ENCODE measurements around the gene NUDT6.

Gene NUDT6

DNA sequence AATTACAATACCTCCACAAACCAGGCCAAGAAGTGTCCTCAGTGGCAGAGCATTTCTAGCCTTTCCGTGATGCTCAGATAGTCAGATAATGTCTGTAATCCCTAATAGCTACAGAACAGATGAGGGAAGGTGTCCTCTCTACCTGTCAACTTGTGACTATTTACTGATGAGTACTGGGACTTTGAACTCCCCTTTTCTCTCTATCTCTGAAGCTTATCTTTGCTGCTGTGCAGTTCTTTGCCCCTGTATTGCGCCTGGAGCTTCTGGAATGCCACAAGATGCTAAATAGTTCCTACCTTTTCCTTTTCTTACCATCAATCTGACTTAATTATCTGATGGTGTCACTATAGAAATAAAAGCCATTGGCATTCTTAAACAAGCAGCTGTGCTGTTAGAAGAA, 65.2 kb downstream of the NUDT6 start:
- Histone ChIP-seq H3K4me2 (ENCODE audit: low read depth, low read length, poor library complexity, severe bottlenecking) (no peak overlapping the region), H3K27ac (ENCODE audit: low read depth, low read length) (no peak overlapping the region), H4K20me1 (ENCODE audit: low read depth, low read length) (no peaks in the 10 kb centered on the region)

DNA sequence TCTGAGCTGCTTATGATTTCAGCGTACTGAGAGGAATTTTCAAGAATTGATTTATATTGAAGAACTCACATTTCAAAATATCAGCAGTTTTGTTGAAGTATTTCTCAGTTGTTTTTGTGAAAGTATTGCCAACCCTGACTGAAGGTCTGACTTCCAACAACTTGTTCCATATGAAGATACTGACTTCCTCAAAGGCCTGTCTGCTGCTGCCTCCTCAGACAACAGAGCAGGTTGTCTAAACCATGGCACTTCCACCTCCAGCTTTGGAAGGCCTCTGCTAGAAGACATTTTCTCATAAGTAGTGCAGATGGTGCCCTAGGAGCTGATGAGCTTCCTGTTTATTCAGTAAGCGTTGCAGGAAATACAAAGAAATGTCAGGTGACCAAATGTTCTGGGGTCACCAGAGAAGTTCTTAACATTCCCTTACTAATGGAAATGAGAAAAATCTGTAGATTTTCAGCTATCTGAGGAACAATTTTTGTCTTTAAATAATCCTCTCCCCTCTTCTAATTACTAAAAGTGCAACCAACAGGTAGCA, 67.0 kb downstream of the NUDT6 start:
- H3K9me2 ChIP-seq (replicated peaks; ENCODE audit: insufficient read depth, low read length) = no peaks in the 10 kb centered on the region
- H3K79me2 ChIP-seq (ENCODE audit: insufficient read depth, low read length) = no peaks in the 10 kb centered on the region
- H3K9ac ChIP-seq (ENCODE audit: low read length) = no peak overlapping the region
- no peak overlapping the region for H3K4me3 ChIP-seq (ENCODE audit: insufficient read depth, low read length, poor library complexity, severe bottlenecking)
- TF ChIP-seq EZH2phosphoT487 (conservative IDR thresholded peaks at IDR 0.05; ENCODE audit: low read length) = no peak
- TF ChIP-seq, protein P1, sequence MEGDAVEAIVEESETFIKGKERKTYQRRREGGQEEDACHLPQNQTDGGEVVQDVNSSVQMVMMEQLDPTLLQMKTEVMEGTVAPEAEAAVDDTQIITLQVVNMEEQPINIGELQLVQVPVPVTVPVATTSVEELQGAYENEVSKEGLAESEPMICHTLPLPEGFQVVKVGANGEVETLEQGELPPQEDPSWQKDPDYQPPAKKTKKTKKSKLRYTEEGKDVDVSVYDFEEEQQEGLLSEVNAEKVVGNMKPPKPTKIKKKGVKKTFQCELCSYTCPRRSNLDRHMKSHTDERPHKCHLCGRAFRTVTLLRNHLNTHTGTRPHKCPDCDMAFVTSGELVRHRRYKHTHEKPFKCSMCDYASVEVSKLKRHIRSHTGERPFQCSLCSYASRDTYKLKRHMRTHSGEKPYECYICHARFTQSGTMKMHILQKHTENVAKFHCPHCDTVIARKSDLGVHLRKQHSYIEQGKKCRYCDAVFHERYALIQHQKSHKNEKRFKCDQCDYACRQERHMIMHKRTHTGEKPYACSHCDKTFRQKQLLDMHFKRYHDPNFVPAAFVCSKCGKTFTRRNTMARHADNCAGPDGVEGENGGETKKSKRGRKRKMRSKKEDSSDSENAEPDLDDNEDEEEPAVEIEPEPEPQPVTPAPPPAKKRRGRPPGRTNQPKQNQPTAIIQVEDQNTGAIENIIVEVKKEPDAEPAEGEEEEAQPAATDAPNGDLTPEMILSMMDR (IDR thresholded peaks at IDR 0.05; ENCODE audit: insufficient read depth, low read length, poor library complexity, severe bottlenecking) = no peak
- no peak overlapping the region for H3K4me2 ChIP-seq (ENCODE audit: low read depth, low read length, poor library complexity, severe bottlenecking)
- no peaks in the 10 kb centered on the region for H3K36me3 ChIP-seq (ENCODE audit: low read length)
- no peak overlapping the region for H3K27ac ChIP-seq (ENCODE audit: low read depth, low read length)
- no peaks in the 10 kb centered on the region for H3F3A ChIP-seq (ENCODE audit: insufficient read depth)
- no peak overlapping the region for H2AFZ ChIP-seq (ENCODE audit: low read depth, low read length, severe bottlenecking)
- no peaks in the 10 kb centered on the region for H3K27me3 ChIP-seq (ENCODE audit: low read length)
- H3K9me3 ChIP-seq (ENCODE audit: insufficient read depth, low read length) = no peaks in the 10 kb centered on the region
- H4K20me1 ChIP-seq (ENCODE audit: low read depth, low read length) = no peaks in the 10 kb centered on the region

More for the DNA sequence above, 65.2 kb downstream of the NUDT6 start:
- Histone ChIP-seq H3K9me2 (replicated peaks; ENCODE audit: insufficient read depth, low read length) (no peaks in the 10 kb centered on the region), H3K4me3 (ENCODE audit: insufficient read depth, low read length, poor library complexity, severe bottlenecking) (no peak overlapping the region), H3K9ac (ENCODE audit: low read length) (no peak overlapping the region), H3K36me3 (ENCODE audit: low read length) (no peaks in the 10 kb centered on the region), H3K9me3 (ENCODE audit: insufficient read depth, low read length) (no peaks in the 10 kb centered on the region), H3K27me3 (ENCODE audit: low read length) (no peaks in the 10 kb centered on the region), H3F3A (ENCODE audit: insufficient read depth) (no peaks in the 10 kb centered on the region), H3K79me2 (ENCODE audit: insufficient read depth, low read length) (no peaks in the 10 kb centered on the region), H2AFZ (ENCODE audit: low read depth, low read length, severe bottlenecking) (no peak overlapping the region)
- TF ChIP-seq EZH2phosphoT487 (conservative IDR thresholded peaks at IDR 0.05; ENCODE audit: low read length) = no peak
- TF ChIP-seq, protein P1 (IDR thresholded peaks at IDR 0.05; ENCODE audit: insufficient read depth, low read length, poor library complexity, severe bottlenecking) = no peak

DNA sequence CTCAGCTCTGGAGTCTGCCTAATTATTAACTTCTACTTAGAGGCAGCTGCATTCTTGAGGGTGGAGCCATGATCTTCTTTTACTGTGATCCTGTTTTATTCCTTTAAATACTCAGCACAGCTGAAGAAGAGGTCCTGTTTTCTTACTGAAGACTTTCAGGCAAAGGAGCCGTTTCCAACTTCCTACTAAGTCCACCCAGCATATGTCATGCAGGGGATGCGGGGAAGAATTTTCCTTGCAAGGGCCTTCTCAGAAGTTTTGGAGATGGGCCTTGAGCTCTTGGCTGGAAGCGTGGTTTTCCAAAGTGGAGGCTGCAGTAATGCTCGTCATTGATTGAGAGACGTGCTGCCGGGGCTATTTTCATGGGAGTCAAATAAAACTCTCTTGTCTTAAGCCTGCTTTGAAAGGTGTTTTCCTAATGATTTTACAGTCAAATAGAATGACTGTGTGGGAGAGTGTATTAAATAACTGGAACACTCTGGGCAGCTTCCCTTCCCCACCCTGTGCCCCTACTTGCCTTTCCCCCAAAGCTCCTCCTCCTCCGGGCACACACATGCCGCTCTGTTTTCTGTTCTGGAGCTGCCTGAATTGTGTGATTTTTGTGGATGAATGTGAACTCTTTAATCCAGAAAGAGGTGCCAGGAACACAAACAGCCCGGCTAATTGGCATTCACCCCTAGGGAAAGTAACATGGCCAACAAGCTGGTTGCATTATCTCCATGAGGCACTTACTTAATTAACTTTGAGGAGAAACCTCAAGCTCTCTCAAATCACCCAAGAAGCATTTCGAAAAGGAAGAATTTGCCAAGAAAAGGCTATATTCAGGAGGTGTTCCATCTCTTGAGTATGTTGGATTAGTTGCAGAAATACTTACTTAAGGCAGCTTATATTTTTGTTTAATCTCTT, 67.7 kb downstream of the NUDT6 start:
- no peak overlapping the region for H3K27ac ChIP-seq (ENCODE audit: low read depth, low read length)
- no peaks in the 10 kb centered on the region for H3K27me3 ChIP-seq (ENCODE audit: low read length)
- H3K4me2 ChIP-seq (ENCODE audit: low read depth, low read length, poor library complexity, severe bottlenecking) = no peak overlapping the region
- H2AFZ ChIP-seq (ENCODE audit: low read depth, low read length, severe bottlenecking) = no peak overlapping the region
- H3K9ac ChIP-seq (ENCODE audit: low read length) = no peak overlapping the region
- H3K9me3 ChIP-seq (ENCODE audit: insufficient read depth, low read length) = no peaks in the 10 kb centered on the region
- no peaks in the 10 kb centered on the region for H3K9me2 ChIP-seq (replicated peaks; ENCODE audit: insufficient read depth, low read length)
- no peaks in the 10 kb centered on the region for H4K20me1 ChIP-seq (ENCODE audit: low read depth, low read length)
- no peaks in the 10 kb centered on the region for H3F3A ChIP-seq (ENCODE audit: insufficient read depth)
- no peaks in the 10 kb centered on the region for H3K36me3 ChIP-seq (ENCODE audit: low read length)
- no peak overlapping the region for H3K4me3 ChIP-seq (ENCODE audit: insufficient read depth, low read length, poor library complexity, severe bottlenecking)
- TF ChIP-seq, protein P1 (IDR thresholded peaks at IDR 0.05; ENCODE audit: insufficient read depth, low read length, poor library complexity, severe bottlenecking) = no peak
- no peak for TF ChIP-seq EZH2phosphoT487 (conservative IDR thresholded peaks at IDR 0.05; ENCODE audit: low read length)
- no peaks in the 10 kb centered on the region for H3K79me2 ChIP-seq (ENCODE audit: insufficient read depth, low read length)
